GM23338 (cell line): ENCODE data around the gene PTCD2. TPM values are rescaled to one million over a fixed set of nuclear protein-coding genes. Genes with fewer than 3 reads are reported as not detected.

Experiments
- ATAC-seq: fragments of 200-7000 bp; cut with Tn5 transposase; 3 replicates; pipeline ENCODE4 v1.9.1; 2020
- DNase-seq: peaks from one replicate; pipeline ENCODE4 v3.0.0-alpha.2; 2015; ENCODE audit warnings: low spot score
- H2AFZ ChIP-seq: fragments of 200-600 bp; sonication (generic); 2 replicates; pipeline ENCODE4 v1.8.0; 2016; ENCODE audit warnings: antibody characterized with exemption, mild to moderate bottlenecking, moderate library complexity
- H3F3A ChIP-seq: fragments of 200-600 bp; sonication (generic); replicated peaks from 2 replicates; pipeline ENCODE4 v1.8.0; 2017; ENCODE audit warnings: antibody characterized with exemption, mixed run types, low read depth
- H3K27ac ChIP-seq: fragments of 200-600 bp; sonication (generic); 2 replicates; pipeline ENCODE4 v1.6.1; 2016; ENCODE audit warnings: low read depth
- H3K27me3 ChIP-seq: fragments of 200-600 bp; sonication (generic); 2 replicates; pipeline ENCODE4 v1.8.0; 2016; ENCODE audit warnings: mild to moderate bottlenecking, mixed run types, moderate library complexity; ENCODE audit not compliant: insufficient read depth
- H3K36me3 ChIP-seq: fragments of 200-600 bp; sonication (generic); 2 replicates; pipeline ENCODE4 v1.8.0; 2016; ENCODE audit warnings: mild to moderate bottlenecking; ENCODE audit not compliant: insufficient read depth
- H3K4me1 ChIP-seq: fragments of 200-600 bp; sonication (generic); 2 replicates; pipeline ENCODE4 v1.8.0; 2016; ENCODE audit warnings: mild to moderate bottlenecking, moderate library complexity; ENCODE audit not compliant: insufficient read depth
- H3K4me2 ChIP-seq: fragments of 200-600 bp; sonication (generic); 2 replicates; pipeline ENCODE4 v1.7.1; 2017; ENCODE audit warnings: mixed run types
- H3K4me3 ChIP-seq: fragments of 200-600 bp; sonication (generic); 2 replicates; pipeline ENCODE4 v1.6.1; 2016; ENCODE audit warnings: mixed run types
- H3K79me2 ChIP-seq: fragments of 200-600 bp; sonication (generic); replicated peaks from 2 replicates; pipeline ENCODE4 v1.8.0; 2017; ENCODE audit warnings: mild to moderate bottlenecking; ENCODE audit not compliant: insufficient read depth
- H3K9me2 ChIP-seq: fragments of 200-600 bp; sonication (generic); 2 replicates; pipeline ENCODE4 v1.8.0; 2017; ENCODE audit not compliant: insufficient read depth
- H4K20me1 ChIP-seq: fragments of 200-600 bp; sonication (generic); replicated peaks from 2 replicates; pipeline ENCODE4 v1.8.0; 2017; ENCODE audit warnings: mild to moderate bottlenecking; ENCODE audit not compliant: insufficient read depth
- H3K27ac Mint-ChIP-seq: 2 replicates; pipeline ENCODE4 v1.8.0; 2020; ENCODE audit warnings: inconsistent platforms, mild to moderate bottlenecking, moderate library complexity, mixed read lengths
- H3K27me3 Mint-ChIP-seq: 3 replicates; pipeline ENCODE4 v1.8.0; 2022; ENCODE audit warnings: low read depth, mild to moderate bottlenecking, moderate library complexity, mixed read lengths, inconsistent platforms; ENCODE audit not compliant: insufficient read depth, poor library complexity
- H3K36me3 Mint-ChIP-seq: 3 replicates; pipeline ENCODE4 v1.8.0; 2021; ENCODE audit warnings: low read depth, mild to moderate bottlenecking, inconsistent platforms, moderate library complexity, mixed read lengths
- H3K4me1 Mint-ChIP-seq: 3 replicates; pipeline ENCODE4 v1.8.0; 2020; ENCODE audit warnings: mild to moderate bottlenecking, inconsistent platforms, mixed read lengths
- H3K4me3 Mint-ChIP-seq: 3 replicates; pipeline ENCODE4 v1.8.0; 2021; ENCODE audit warnings: moderate library complexity, mild to moderate bottlenecking, inconsistent platforms, mixed read lengths
- H3K9me3 Mint-ChIP-seq: 3 replicates; pipeline ENCODE4 v1.8.0; 2020; ENCODE audit warnings: moderate library complexity, mild to moderate bottlenecking, inconsistent platforms, mixed read lengths
- CREB1 ChIP-seq: fragments of 250-450 bp; sonication (Bioruptor Pico); IDR thresholded peaks from 2 replicates; pipeline ENCODE4 v1.5.0; 2020; ENCODE audit warnings: low read depth, mild to moderate bottlenecking, moderate library complexity
- EZH2 ChIP-seq: fragments of 200-600 bp; sonication (generic); IDR thresholded peaks from one replicate; pipeline ENCODE4 v1.8.0; 2017; ENCODE audit warnings: antibody characterized with exemption, mild to moderate bottlenecking, low read depth; ENCODE audit not compliant: unreplicated experiment
- EZH2phosphoT487 ChIP-seq: fragments of 200-600 bp; sonication (generic); IDR thresholded peaks from one replicate; pipeline ENCODE4 v1.8.1; 2018; ENCODE audit warnings: antibody characterized with exemption; ENCODE audit not compliant: unreplicated experiment
- JUNB ChIP-seq: IDR thresholded peaks from one replicate; pipeline ENCODE4 v1.6.1; 2016; ENCODE audit warnings: antibody characterized with exemption; ENCODE audit not compliant: unreplicated experiment
- NANOG ChIP-seq: IDR thresholded peaks from 2 replicates; pipeline ENCODE4 v1.6.1; 2016; ENCODE audit warnings: antibody characterized with exemption, borderline replicate concordance
- POLR2AphosphoS5 ChIP-seq: IDR thresholded peaks from 2 replicates; pipeline ENCODE4 v1.6.1; 2016; ENCODE audit warnings: antibody characterized with exemption, low read depth
- STAT1 ChIP-seq: IDR thresholded peaks from one replicate; pipeline ENCODE4 v1.6.1; 2016; ENCODE audit warnings: antibody characterized with exemption; ENCODE audit not compliant: unreplicated experiment
- ZNF114 ChIP-seq: fragments of 250-450 bp; sonication (Bioruptor Pico); IDR thresholded peaks from 2 replicates; pipeline ENCODE4 v1.5.0; 2020; ENCODE audit warnings: mild to moderate bottlenecking, moderate library complexity
- ZNF331 ChIP-seq: fragments of 250-450 bp; sonication (Bioruptor Pico); IDR thresholded peaks from 2 replicates; pipeline ENCODE4 v1.5.0; 2020; ENCODE audit warnings: low read depth, mild to moderate bottlenecking, moderate library complexity
- polyA plus RNA-seq: library from polyadenylated mRNA; unstranded; fragments of >200 nt; fragmentation: Nextera tagmentation; extraction: Ambion mirVana; gene quantifications from 2 replicates; pipeline ENCODE4 v1.2.1, GENCODE V29; 2016
- total RNA-seq: library from RNA; depleted of rRNA; stranded (reverse); fragments of >200 nt; shearing (Covaris generic); gene quantifications from 2 replicates; pipeline ENCODE4 v1.2.3, GENCODE V29; 2014
- TF ChIP-seq, protein P1 (sequence below): IDR thresholded peaks from 2 replicates; pipeline ENCODE4 v1.6.1; 2016; ENCODE audit warnings: antibody characterized with exemption
- TF ChIP-seq, protein P2 (sequence below): IDR thresholded peaks from one replicate; pipeline ENCODE4 v1.6.1; 2018; ENCODE audit warnings: antibody characterized with exemption; ENCODE audit not compliant: unreplicated experiment
- TF ChIP-seq, protein P3 (sequence below), 2 experiments: fragments of 200-600 bp in 1 of 2; sonication (generic) in 1 of 2; conservative IDR thresholded peaks; 2 replicates each; pipeline versions ENCODE4 v1.5.1 to v1.6.1; 2016 to 2017; ENCODE audit warnings: antibody characterized with exemption in 2 of 2, low read depth in 2 of 2, mild to moderate bottlenecking in 2 of 2, moderate library complexity in 1 of 2
- TF ChIP-seq, protein P4 (sequence below): fragments of 250-450 bp; sonication (Bioruptor Pico); IDR thresholded peaks from 2 replicates; pipeline ENCODE4 v1.5.0; 2020; ENCODE audit warnings: mild to moderate bottlenecking, moderate library complexity

The PTCD2 gene
- total and polyA plus RNA-seq, 2 experiments from 2014 or later, result 8.8 to 14.5 TPM

DNA sequence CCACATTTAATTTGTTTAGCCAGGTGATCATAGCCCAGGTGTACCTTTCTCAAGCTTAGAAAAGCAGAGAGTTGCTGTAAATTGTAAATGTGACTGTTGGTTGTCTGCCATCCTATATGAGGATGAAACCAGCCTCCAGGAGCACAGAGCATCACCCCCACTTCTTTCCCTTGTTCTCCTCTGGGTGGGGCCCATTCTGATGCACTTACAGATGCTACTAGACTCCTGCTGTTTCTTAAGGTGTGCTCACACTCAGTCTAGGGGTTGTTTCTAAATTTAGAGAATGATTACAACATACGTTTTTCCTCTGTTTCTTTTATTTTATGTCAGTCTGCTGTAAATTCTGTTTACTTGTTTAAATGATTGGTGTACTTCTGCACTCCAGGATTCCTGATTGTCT lies 10.5 kb downstream of the PTCD2 start:
- Histone ChIP-seq H3F3A (no peaks in the 10 kb centered on the region), H3K36me3 (peaks cover 7% of the 10 kb centered on the region; the same call in 1 of the 2 replicates), H3K27me3 (no peaks in the 10 kb centered on the region), H3K79me2 (no peaks in the 10 kb centered on the region), H3K4me2 (no peak overlapping the region), H4K20me1 (no peaks in the 10 kb centered on the region; the same call in 1 of the 2 replicates), H3K9me2 (no peaks in the 10 kb centered on the region), H3K27ac (no peak overlapping the region; the same call in 1 of the 2 replicates), H3K4me3 (no peak overlapping the region), H2AFZ (no peak overlapping the region), H3K4me1 (no peaks in the 10 kb centered on the region)
- no peak overlapping the region for H3K4me3 Mint-ChIP-seq
- H3K9me3 Mint-ChIP-seq, result no peaks in the 10 kb centered on the region
- TF ChIP-seq, protein P1, sequence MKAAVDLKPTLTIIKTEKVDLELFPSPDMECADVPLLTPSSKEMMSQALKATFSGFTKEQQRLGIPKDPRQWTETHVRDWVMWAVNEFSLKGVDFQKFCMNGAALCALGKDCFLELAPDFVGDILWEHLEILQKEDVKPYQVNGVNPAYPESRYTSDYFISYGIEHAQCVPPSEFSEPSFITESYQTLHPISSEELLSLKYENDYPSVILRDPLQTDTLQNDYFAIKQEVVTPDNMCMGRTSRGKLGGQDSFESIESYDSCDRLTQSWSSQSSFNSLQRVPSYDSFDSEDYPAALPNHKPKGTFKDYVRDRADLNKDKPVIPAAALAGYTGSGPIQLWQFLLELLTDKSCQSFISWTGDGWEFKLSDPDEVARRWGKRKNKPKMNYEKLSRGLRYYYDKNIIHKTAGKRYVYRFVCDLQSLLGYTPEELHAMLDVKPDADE, result no peak
- TF ChIP-seq, protein P2, sequence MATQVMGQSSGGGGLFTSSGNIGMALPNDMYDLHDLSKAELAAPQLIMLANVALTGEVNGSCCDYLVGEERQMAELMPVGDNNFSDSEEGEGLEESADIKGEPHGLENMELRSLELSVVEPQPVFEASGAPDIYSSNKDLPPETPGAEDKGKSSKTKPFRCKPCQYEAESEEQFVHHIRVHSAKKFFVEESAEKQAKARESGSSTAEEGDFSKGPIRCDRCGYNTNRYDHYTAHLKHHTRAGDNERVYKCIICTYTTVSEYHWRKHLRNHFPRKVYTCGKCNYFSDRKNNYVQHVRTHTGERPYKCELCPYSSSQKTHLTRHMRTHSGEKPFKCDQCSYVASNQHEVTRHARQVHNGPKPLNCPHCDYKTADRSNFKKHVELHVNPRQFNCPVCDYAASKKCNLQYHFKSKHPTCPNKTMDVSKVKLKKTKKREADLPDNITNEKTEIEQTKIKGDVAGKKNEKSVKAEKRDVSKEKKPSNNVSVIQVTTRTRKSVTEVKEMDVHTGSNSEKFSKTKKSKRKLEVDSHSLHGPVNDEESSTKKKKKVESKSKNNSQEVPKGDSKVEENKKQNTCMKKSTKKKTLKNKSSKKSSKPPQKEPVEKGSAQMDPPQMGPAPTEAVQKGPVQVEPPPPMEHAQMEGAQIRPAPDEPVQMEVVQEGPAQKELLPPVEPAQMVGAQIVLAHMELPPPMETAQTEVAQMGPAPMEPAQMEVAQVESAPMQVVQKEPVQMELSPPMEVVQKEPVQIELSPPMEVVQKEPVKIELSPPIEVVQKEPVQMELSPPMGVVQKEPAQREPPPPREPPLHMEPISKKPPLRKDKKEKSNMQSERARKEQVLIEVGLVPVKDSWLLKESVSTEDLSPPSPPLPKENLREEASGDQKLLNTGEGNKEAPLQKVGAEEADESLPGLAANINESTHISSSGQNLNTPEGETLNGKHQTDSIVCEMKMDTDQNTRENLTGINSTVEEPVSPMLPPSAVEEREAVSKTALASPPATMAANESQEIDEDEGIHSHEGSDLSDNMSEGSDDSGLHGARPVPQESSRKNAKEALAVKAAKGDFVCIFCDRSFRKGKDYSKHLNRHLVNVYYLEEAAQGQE, result no peak
- TF ChIP-seq CREB1 (CRISPR knock-in tag) (no peak), ZNF114 (CRISPR knock-in tag) (no peak), ZNF331 (no peak), EZH2 (no peak), STAT1 (no peak), JUNB (no peak), NANOG (no peak), EZH2phosphoT487 (no peak), POLR2AphosphoS5 (no peak)
- TF ChIP-seq, protein P3, sequence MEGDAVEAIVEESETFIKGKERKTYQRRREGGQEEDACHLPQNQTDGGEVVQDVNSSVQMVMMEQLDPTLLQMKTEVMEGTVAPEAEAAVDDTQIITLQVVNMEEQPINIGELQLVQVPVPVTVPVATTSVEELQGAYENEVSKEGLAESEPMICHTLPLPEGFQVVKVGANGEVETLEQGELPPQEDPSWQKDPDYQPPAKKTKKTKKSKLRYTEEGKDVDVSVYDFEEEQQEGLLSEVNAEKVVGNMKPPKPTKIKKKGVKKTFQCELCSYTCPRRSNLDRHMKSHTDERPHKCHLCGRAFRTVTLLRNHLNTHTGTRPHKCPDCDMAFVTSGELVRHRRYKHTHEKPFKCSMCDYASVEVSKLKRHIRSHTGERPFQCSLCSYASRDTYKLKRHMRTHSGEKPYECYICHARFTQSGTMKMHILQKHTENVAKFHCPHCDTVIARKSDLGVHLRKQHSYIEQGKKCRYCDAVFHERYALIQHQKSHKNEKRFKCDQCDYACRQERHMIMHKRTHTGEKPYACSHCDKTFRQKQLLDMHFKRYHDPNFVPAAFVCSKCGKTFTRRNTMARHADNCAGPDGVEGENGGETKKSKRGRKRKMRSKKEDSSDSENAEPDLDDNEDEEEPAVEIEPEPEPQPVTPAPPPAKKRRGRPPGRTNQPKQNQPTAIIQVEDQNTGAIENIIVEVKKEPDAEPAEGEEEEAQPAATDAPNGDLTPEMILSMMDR (conservative IDR thresholded peaks at IDR 0.05; ENCODE audit: low read depth in 2 of 2), result no peak
- TF ChIP-seq, protein P4, sequence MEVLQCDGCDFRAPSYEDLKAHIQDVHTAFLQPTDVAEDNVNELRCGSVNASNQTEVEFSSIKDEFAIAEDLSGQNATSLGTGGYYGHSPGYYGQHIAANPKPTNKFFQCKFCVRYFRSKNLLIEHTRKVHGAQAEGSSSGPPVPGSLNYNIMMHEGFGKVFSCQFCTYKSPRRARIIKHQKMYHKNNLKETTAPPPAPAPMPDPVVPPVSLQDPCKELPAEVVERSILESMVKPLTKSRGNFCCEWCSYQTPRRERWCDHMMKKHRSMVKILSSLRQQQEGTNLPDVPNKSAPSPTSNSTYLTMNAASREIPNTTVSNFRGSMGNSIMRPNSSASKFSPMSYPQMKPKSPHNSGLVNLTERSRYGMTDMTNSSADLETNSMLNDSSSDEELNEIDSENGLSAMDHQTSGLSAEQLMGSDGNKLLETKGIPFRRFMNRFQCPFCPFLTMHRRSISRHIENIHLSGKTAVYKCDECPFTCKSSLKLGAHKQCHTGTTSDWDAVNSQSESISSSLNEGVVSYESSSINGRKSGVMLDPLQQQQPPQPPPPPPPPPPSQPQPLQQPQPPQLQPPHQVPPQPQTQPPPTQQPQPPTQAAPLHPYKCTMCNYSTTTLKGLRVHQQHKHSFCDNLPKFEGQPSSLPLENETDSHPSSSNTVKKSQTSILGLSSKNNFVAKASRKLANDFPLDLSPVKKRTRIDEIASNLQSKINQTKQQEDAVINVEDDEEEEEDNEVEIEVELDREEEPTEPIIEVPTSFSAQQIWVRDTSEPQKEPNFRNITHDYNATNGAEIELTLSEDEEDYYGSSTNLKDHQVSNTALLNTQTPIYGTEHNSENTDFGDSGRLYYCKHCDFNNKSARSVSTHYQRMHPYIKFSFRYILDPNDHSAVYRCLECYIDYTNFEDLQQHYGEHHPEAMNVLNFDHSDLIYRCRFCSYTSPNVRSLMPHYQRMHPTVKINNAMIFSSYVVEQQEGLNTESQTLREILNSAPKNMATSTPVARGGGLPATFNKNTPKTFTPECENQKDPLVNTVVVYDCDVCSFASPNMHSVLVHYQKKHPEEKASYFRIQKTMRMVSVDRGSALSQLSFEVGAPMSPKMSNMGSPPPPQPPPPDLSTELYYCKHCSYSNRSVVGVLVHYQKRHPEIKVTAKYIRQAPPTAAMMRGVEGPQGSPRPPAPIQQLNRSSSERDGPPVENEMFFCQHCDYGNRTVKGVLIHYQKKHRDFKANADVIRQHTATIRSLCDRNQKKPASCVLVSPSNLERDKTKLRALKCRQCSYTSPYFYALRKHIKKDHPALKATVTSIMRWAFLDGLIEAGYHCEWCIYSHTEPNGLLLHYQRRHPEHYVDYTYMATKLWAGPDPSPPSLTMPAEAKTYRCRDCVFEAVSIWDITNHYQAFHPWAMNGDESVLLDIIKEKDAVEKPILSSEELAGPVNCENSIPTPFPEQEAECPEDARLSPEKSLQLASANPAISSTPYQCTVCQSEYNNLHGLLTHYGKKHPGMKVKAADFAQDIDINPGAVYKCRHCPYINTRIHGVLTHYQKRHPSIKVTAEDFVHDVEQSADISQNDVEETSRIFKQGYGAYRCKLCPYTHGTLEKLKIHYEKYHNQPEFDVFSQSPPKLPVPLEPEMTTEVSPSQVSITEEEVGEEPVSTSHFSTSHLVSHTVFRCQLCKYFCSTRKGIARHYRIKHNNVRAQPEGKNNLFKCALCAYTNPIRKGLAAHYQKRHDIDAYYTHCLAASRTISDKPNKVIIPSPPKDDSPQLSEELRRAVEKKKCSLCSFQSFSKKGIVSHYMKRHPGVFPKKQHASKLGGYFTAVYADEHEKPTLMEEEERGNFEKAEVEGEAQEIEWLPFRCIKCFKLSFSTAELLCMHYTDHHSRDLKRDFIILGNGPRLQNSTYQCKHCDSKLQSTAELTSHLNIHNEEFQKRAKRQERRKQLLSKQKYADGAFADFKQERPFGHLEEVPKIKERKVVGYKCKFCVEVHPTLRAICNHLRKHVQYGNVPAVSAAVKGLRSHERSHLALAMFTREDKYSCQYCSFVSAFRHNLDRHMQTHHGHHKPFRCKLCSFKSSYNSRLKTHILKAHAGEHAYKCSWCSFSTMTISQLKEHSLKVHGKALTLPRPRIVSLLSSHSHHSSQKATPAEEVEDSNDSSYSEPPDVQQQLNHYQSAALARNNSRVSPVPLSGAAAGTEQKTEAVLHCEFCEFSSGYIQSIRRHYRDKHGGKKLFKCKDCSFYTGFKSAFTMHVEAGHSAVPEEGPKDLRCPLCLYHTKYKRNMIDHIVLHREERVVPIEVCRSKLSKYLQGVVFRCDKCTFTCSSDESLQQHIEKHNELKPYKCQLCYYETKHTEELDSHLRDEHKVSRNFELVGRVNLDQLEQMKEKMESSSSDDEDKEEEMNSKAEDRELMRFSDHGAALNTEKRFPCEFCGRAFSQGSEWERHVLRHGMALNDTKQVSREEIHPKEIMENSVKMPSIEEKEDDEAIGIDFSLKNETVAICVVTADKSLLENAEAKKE, result no peak
- DNase-seq, result no peak
- H3K36me3 Mint-ChIP-seq, result peaks cover 50% of the 10 kb centered on the region
- no peaks in the 10 kb centered on the region for H3K27me3 Mint-ChIP-seq
- H3K27ac Mint-ChIP-seq, result no peak overlapping the region
- peak; percentile 63 for ATAC-seq
- H3K4me1 Mint-ChIP-seq, result peaks cover 16% of the 10 kb centered on the region
